Superior temporal gyrus (tissue), 1 donor: Measurements from ENCODE around the gene TCF7L1.
A peak's percentile ranks its signal among the peaks of the same experiment; 100 is the strongest.
"Not testable (repeated sequence)": the region's sequence is repeated elsewhere in the genome, so short reads cannot be mapped to it uniquely, and the experiment has no call there.

Experiments
- DNase-seq: peaks from one replicate; pipeline ENCODE4 v3.0.0-alpha.2; 2016; ENCODE audit errors: extremely low spot score

Gene TCF7L1

GRCh38 chr2:85184990-85185389, 51.8 kb downstream of the TCF7L1 start:
- DNase-seq = no peak

- no peak for DNase-seq
Observed at GRCh38 chr2:85185431-85185940, 52.3 kb downstream of the TCF7L1 start.

DNA sequence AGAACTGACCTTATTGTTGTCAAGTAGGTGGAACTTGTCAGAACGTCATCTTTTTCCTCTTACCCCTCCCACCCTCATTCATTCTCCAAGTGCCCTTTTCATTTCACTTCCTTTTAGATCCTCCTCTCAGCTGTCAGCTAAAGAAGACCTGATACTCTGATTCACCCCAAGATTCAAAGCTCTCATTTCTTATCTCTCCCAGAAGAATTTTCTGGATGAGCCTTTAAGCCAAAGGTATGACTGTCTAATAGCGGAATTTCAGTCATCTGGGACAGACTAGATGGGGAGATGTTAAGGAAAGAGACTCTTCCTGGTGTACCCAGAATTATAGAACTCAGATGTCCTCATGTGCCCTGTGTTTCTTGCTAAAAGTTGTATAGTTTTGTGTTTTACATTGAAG, 53.9 kb downstream of the TCF7L1 start:
- DNase-seq = no peak

DNA sequence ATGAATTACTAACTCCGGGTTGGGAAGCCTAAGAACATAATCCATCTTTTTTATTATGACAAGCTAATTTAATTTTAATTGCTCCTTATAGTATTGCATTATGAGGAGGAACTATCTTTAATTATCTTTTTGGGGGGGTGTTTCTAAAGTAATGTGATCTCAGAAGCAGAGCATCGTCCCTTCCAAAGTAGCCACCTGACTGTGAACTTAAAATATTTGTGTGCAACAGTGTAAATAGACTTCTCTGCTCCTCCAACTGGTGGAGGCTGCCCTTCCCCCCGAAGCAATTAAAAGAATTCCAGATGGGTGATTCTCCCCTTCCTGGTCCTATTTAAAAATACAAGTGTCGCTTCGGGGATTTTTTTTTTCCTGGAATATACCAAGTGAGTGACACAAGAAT, 55.7 kb downstream of the TCF7L1 start:
- DNase-seq = no peak

DNA sequence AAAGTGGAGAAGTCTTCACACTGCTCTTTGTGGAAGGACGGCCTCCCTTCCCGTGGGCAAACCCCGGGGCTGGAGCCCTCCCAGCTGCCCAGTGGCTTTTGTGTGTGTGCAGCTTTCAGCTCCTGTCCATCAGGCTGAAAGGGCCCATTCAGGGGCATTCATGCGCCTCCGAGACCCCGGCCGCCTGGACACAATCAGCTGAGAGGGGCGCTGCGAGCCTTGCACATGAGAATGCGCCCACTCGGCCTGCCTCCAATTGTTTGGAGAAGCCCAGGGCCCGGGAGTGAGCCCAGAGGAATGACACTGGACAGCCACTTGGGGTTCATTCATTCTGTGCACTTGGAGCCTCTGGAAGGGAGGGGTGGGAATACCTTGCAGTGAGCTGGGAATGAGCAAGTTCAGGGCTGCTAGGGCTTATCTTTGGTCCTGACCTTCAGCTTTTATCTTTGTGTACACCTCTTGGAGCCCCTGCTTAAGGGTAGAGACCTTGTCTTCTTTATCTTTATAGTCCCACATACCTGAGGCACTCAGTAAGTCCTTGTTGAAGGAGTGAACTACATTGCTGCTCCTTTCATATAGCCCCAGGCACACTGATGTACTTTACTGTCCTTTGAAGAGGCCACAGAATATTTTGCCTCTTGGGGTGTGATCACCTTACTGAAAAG, 56.5 kb downstream of the TCF7L1 start:
- DNase-seq = no peak

DNA sequence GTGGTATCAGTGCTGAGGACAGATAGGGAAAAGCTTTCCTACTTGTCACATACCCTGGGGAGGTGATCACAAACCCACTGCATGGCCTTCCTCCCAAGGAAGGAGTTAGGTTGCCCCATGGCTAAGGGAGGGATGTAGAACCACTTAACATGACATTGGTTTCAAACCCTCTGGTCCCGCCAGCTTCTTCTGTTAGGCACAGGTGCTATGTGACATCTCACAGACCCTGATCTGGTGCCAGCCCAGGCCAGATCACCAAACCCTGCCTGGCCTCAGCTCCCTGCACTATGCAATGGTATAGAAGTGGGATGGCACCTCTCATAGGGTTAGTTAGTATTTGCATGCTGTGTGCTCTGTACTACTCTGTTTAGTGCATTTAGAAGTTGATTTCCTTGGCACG, 58.0 kb downstream of the TCF7L1 start:
- no peak for DNase-seq

GRCh38 chr2:85194780-85195480, 61.7 kb downstream of the TCF7L1 start:
- no peak for DNase-seq

DNA sequence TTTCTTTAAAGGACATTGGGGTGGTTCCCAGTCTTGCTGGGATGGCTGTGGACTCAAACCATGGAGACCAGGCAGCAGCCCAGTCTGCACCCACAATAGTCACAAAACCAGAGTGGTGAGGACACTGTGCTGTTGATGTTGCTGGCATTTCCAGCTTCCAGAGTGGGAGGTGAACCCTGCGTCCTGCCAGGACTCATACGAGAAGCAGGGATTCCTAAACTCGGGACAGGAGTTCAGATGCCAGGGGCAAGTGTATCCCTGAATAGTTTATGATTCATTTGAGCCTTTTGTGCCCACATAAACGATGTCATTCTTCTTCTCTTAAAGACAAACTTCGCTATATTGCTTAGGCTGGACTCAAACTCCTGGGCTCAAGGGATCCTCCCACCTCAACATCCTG, 62.8 kb downstream of the TCF7L1 start:
- no peak for DNase-seq

DNA sequence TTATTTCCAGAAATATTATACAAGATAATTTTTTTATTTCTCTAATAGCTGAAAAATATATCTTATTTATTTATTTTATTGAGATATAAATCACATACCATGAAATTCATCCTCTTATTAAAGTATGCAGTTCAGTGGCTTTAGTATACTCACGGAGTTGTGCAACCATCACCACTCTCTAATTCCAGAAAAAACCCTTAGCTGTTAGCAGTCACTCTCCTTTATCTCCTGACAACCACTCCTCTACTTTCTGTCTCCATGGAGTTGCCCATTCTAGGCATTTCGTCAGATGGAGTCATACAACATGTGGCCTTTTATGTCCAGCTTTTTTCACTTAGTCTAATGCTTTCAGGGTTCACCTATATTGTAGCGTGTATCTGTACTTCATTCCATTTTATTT, 66.5 kb downstream of the TCF7L1 start:
- no peak for DNase-seq

- no peak for DNase-seq
Observed at GRCh38 chr2:85209887-85210286, 76.7 kb downstream of the TCF7L1 start.

GRCh38 chr2:85210511-85210910, 77.3 kb downstream of the TCF7L1 start:
- DNase-seq = no peak

DNA sequence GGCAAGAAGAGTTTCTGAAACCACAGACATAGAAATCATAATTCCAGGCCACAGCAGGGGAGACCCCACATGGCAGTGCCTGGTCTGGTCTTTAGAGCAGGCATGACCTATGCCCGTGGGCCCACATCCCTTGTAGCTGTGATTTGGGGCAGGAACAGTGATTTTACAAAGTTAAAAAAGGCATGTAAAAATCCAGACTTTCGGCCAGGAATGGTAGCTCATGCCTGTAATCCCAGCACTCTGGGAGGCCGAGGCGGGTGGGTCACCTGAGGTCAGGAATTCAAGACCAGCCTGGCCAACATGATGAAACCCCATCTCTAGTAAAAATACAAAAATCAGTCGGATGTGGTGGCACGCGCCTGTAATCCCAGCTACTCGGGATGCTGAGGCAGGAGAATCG, 78.4 kb downstream of the TCF7L1 start:
- DNase-seq = not testable (repeated sequence)

DNA sequence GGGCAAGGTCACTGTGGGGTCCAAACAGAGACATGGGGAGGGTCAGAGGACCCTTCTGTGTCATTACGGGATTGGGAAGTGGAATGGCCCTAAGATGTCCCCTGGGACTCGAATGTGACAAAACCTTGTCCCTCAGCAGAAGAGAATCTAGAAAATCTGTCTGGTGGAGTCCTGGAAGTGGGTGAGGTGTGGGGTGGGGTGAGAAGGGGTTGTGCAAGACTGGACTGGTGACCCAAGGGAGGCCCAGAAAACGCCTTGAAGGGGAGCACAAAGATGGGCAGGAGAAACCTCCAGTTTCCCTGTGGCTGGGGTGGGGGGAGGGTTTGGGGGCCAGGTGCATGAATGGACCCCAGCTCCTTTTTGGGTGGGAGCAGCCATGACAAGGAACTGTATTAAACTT, 79.6 kb downstream of the TCF7L1 start:
- DNase-seq = no peak

GRCh38 chr2:85213404-85213803, 80.2 kb downstream of the TCF7L1 start:
- no peak for DNase-seq

GRCh38 chr2:85213901-85214512, 80.8 kb downstream of the TCF7L1 start:
- DNase-seq = no peak

- no peak for DNase-seq
Observed at GRCh38 chr2:85215081-85215447, 81.9 kb downstream of the TCF7L1 start.

DNA sequence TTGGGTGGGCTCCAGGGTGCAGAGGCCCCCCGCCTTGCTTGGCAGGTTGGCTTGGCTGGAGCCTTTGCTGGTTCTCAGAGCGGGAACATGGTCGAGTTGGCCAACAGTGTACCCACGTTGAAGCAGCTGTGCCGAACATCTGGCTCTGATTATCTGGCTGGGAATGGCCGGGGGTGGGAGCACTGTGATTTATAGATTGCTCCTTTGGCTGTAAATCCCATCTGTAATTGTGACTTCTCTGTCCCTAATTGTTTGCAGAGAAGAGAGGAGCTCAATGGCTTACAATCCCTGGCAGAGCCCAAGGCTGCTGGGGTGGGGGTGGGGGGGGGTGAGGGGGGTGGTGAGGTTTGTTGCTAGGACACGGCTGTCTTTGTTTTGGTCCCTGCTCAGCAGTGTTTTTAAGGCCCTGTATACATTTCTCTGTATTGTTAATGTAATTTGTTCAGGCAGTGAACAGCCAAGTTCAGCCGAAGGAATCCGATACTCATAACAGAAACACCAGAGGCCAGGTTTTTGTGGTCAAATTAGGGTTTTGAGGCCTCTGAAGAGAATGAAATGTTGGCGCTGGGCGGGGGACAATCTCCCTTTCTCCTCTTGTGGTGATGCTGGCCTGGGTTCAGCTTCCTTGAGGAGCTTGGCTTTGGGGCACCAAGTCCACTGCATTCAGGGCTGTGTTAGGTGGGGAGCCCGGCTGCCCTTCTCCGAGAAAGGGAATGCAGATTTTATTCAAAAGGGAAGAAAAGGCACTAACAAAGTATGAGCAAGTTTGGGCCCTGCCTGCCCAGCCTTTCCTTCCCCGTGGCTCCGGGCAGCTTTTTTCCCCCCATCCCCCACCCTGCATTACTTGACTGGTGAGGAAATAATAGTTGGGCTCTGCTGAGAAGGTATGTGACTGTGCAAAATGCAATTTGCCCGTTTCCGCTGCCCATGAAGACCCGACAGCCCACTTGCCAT, 82.5 kb downstream of the TCF7L1 start:
- peak; percentile 62 for DNase-seq

GRCh38 chr2:85216927-85217326, 83.7 kb downstream of the TCF7L1 start:
- no peak for DNase-seq

DNA sequence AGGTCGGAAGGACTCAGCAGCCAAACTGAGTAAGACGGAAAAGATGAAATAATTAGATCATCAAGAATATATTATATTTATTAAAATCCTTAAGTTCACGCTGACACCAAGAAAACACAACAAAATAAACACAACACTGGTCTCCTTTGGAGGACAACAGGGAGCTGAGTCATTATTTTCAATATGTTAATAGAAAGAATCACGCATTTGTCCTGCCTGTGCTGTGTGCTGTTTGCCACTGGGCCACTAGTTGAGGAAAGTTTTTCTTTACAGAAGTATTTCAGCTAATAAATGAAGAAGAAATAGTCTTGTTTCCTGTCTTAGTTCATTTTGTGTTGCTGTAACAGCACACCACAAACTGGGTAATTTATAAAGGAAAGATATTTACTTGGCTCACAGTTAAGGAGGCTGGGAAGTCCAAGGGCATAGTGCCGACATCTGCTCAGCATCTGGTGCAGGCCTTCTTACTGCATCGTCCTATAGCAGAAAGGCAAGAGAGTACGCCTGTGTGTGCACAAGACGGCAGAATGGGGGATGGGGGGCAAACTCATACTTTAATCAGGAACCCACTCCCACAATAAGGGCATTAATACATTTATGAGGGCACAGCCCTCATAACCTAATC, 88.0 kb downstream of the TCF7L1 start:
- no peak for DNase-seq

GRCh38 chr2:85222792-85223191, 89.6 kb downstream of the TCF7L1 start:
- DNase-seq = no peak

- no peak for DNase-seq
Observed at GRCh38 chr2:85226783-85227182, 93.6 kb downstream of the TCF7L1 start.
